Sigmoid colon (tissue), 7 donors: ENCODE measurements around the gene PLA2R1. TPM values are rescaled to one million over a fixed set of nuclear protein-coding genes. Genes with fewer than 3 reads are reported as not detected.
A peak's percentile ranks its signal among the peaks of the same experiment; 100 is the strongest.

Experiments used
- DNase-seq: peaks from one replicate; pipeline ENCODE4 v3.0.0-alpha.2; 2019
- H3K27ac ChIP-seq, 4 donors: fragments of 200-600 bp; sonication (generic); one replicate each; pipeline ENCODE4 v1.5.1; 2016 to 2019; ENCODE audit warnings: mild to moderate bottlenecking in 1 of 4
- H3K27me3 ChIP-seq, 3 donors: fragments of 200-600 bp; sonication (generic); one replicate each; pipeline ENCODE4 v1.5.1; 2019; ENCODE audit warnings: mild to moderate bottlenecking in 1 of 3
- H3K36me3 ChIP-seq, 4 donors: fragments of 200-600 bp; sonication (generic); one replicate each; pipeline ENCODE4 v1.5.1; 2016 to 2019
- H3K4me1 ChIP-seq, 4 donors: fragments of 200-600 bp; sonication (generic); one replicate each; pipeline ENCODE4 v1.5.1; 2017 to 2019
- H3K4me3 ChIP-seq, 4 donors: fragments of 200-600 bp; sonication (generic); one replicate each; pipeline ENCODE4 v1.5.1; 2017 to 2019; ENCODE audit warnings: mild to moderate bottlenecking in 2 of 4, moderate library complexity in 1 of 4
- H3K9me3 ChIP-seq, 4 donors: fragments of 200-600 bp in 3 of 4; sonication (generic) in 3 of 4; one replicate each; pipeline versions ENCODE4 v1.5.1 to v1.6.1; 2013 to 2019
- CTCF ChIP-seq, 4 experiments: fragments of 450-650 bp in 3 of 4; fragments of 200-600 bp in 1 of 4; IDR thresholded peaks; one replicate each; pipeline ENCODE4 v1.5.1; 2016 to 2019; ENCODE audit warnings: antibody characterized with exemption in 4 of 4, mild to moderate bottlenecking in 3 of 4, moderate library complexity in 2 of 4
- EP300 ChIP-seq, 4 donors: sonication (generic); formaldehyde crosslinking; IDR thresholded peaks; one replicate each; pipeline ENCODE4 v1.6.1; 2017; ENCODE audit warnings: antibody characterized with exemption in 4 of 4
- POLR2A ChIP-seq, 2 donors: fragments of 450-650 bp; IDR thresholded peaks; one replicate each; pipeline ENCODE4 v1.6.1; 2016; ENCODE audit warnings: antibody characterized with exemption in 2 of 2, mild to moderate bottlenecking in 2 of 2, moderate library complexity in 2 of 2
- POLR2AphosphoS5 ChIP-seq, 4 donors: sonication (generic); formaldehyde crosslinking; IDR thresholded peaks; one replicate each; pipeline ENCODE4 v1.6.1; 2017; ENCODE audit warnings: antibody characterized with exemption in 4 of 4
- WGBS, 2 donors: extraction: QIAGEN DNeasy Blood & Tissue Kit; methylation state at CpG; one replicate each; pipeline ENCODE4 v1.1.7; 2013; 5-methylcytosine and 5-hydroxymethylcytosine counted together
- intact Hi-C: fragments of 100-400 bp; cut with DNase I; formaldehyde crosslinking; loops from one replicate; pipeline ENCODE4 v1.15.1; 2023
- polyA plus RNA-seq, 3 donors: library from polyadenylated mRNA; stranded (reverse); fragments of 200-250 nt; gene quantifications; one replicate each; pipeline ENCODE4 v1.2.3, GENCODE V29; 2013
- total RNA-seq, 4 donors: library from RNA; depleted of rRNA; stranded (reverse); fragments of >200 nt; gene quantifications; one replicate each; pipeline ENCODE4 v1.1.0, GENCODE V29; 2016
- donor health status: healthy with polysubstance abuse.
- donor health status: Bipolar disorder and iron deficiency.
- donor health status: healthy.

Gene PLA2R1
- total and polyA plus RNA-seq, 7 donors = 0.23 to 19.7 (median 3.9) TPM

GRCh38 chr2:159904127-159904958 lies 158.1 kb downstream of the PLA2R1 start, which contains the start of gene LY75:
Gene LY75, minus strand, starts transcription at chr2:159904756.
- Histone ChIP-seq H3K36me3 (no peaks in the 10 kb centered on the region), H3K27me3 (peaks cover 8 to 21% (median 13%) of the 10 kb centered on the region in 3 donors), H3K4me1 (peaks cover 0 to 11% (median 9%) of the 10 kb centered on the region in 4 donors), H3K4me3 (peak within 1 kb of the TSS; percentile 2 to 48 (median 42)), H3K9me3 (no peaks in the 10 kb centered on the region), H3K27ac (peak within 1 kb of the TSS in 1 of 4 donors; percentile 31)
- intact Hi-C loops = no loop called here
- TF ChIP-seq POLR2AphosphoS5 (IDR thresholded peaks at IDR 0.05) (no peak), EP300 (IDR thresholded peaks at IDR 0.05) (no peak), POLR2A (IDR thresholded peaks at IDR 0.05) (no peak), CTCF (IDR thresholded peaks at IDR 0.05) (no peak)
- no peak for DNase-seq
- WGBS, 2 donors = 1 to 2% methylated on average over 74 of the region's 74 CpGs

- Histone ChIP-seq H3K36me3 (no peaks in the 10 kb centered on the region), H3K4me1 (peaks cover 0 to 11% (median 9%) of the 10 kb centered on the region in 4 donors), H3K4me3 (peak overlapping the region; percentile 2 to 48 (median 42)), H3K27me3 (peaks cover 8 to 21% (median 13%) of the 10 kb centered on the region in 3 donors), H3K9me3 (no peaks in the 10 kb centered on the region), H3K27ac (peak overlapping the region in 1 of 4 donors; percentile 31)
- DNase-seq = no peak
- intact Hi-C loops = no loop called here
- TF ChIP-seq CTCF (IDR thresholded peaks at IDR 0.05) = no peak
- 7 to 12% methylated on average over 17 of the region's 17 CpGs for whole genome bisulfite sequencing, 2 donors
Observed at GRCh38 chr2:159903443-159904126, 158.8 kb downstream of the PLA2R1 start.

- Histone ChIP-seq H3K27ac (no peak overlapping the region), H3K9me3 (no peaks in the 10 kb centered on the region), H3K36me3 (no peaks in the 10 kb centered on the region), H3K4me3 (no peak overlapping the region), H3K27me3 (peaks cover 8 to 21% (median 13%) of the 10 kb centered on the region in 3 donors), H3K4me1 (peaks cover 0 to 11% (median 9%) of the 10 kb centered on the region in 4 donors)
- intact Hi-C loops = no loop called here
- TF ChIP-seq CTCF (IDR thresholded peaks at IDR 0.05) (no peak), EP300 (IDR thresholded peaks at IDR 0.05) (no peak), POLR2AphosphoS5 (IDR thresholded peaks at IDR 0.05) (no peak), POLR2A (IDR thresholded peaks at IDR 0.05) (no peak)
- DNase-seq = no peak
- 80 to 83% methylated on average over 6 of the region's 6 CpGs for WGBS, 2 donors
Observed at GRCh38 chr2:159902722-159903121, 159.7 kb downstream of the PLA2R1 start.

- no peak for TF ChIP-seq POLR2AphosphoS5 (IDR thresholded peaks at IDR 0.05)
- no peak for TF ChIP-seq POLR2A (IDR thresholded peaks at IDR 0.05)
- TF ChIP-seq EP300 (IDR thresholded peaks at IDR 0.05) = no peak
- TF ChIP-seq CTCF (IDR thresholded peaks at IDR 0.05) = no peak
- no peak for DNase-seq
- no peak overlapping the region for H3K27ac ChIP-seq
- no peaks in the 10 kb centered on the region for H3K9me3 ChIP-seq
- H3K4me3 ChIP-seq = no peak overlapping the region
- H3K4me1 ChIP-seq = peaks cover 0 to 11% (median 9%) of the 10 kb centered on the region in 4 donors
- intact Hi-C loops = no loop called here
- WGBS, 2 donors = 64 to 78% methylated on average over 1 of the region's 1 CpG
- no peaks in the 10 kb centered on the region for H3K36me3 ChIP-seq
- H3K27me3 ChIP-seq = peaks cover 8 to 19% (median 13%) of the 10 kb centered on the region in 3 donors
Observed at GRCh38 chr2:159900343-159900742, 162.1 kb downstream of the PLA2R1 start.
